ENCODE measurements around the gene CACNB1. TPM values are rescaled to one million over a fixed set of nuclear protein-coding genes. Genes with fewer than 3 reads are reported as not detected.

The CACNB1 gene
- total and polyA plus RNA-seq, 2 of the 13 experiments (the other 11 are each of a cell fraction or from before 2014, with no cell fraction given) = 0.75 to 1.5 TPM

- Histone ChIP-seq H3K79me2 (ENCODE audit: insufficient read depth, low read length) (peaks cover 23% of the 10 kb centered on the region), H3K9me3 (ENCODE audit: low read length) (no peaks in the 10 kb centered on the region), H3K27ac (ENCODE audit: extremely low read length, insufficient read depth, low read length) (peak within 1 kb of the TSS; percentile 97), H3K27me3 (ENCODE audit: control insufficient read depth in 1 of 2, insufficient read depth in 2 of 2, low read length in 2 of 2) (no peaks in the 10 kb centered on the region; a peak in 1 of 5 replicates), H4K20me1 (ENCODE audit: insufficient read depth, low read length) (peaks cover 23% of the 10 kb centered on the region), H2AFZ (ENCODE audit: low read length) (peak within 1 kb of the TSS; percentile 100), H3K4me2 (ENCODE audit: low read depth, low read length) (peak within 1 kb of the TSS; percentile 94), H3K4me1 (ENCODE audit: insufficient read depth, low read length) (peaks cover 53% of the 10 kb centered on the region), H3K36me3 (replicated peaks in 1 of 2; ENCODE audit: control insufficient read depth in 1 of 2, insufficient read depth in 2 of 2, low read length in 2 of 2) (peaks cover 26 to 35% of the 10 kb centered on the region in 2 experiments), H3K9ac (ENCODE audit: insufficient read depth, low read depth, low read length) (peak within 1 kb of the TSS; percentile 98), H3K4me3 (replicated peaks in 1 of 3; ENCODE audit: insufficient read depth in 1 of 3, low read depth in 2 of 3, low read length in 3 of 3) (peak within 1 kb of the TSS; percentile 65 to 92 (median 77))
- no TSS peak for BruUV-seq (replicated peaks)
- ATAC-seq (peak; percentile 63), FAIRE-seq (peak; percentile 43), DNase-seq (ENCODE audit: low spot score) (no peak)
- in situ Hi-C loops (cut with HindIII; ENCODE audit: extremely low pct_ligation_motif_present, low pct_unique_long_range_greater_than_20kb) (no loop called here), intact Hi-C loops (cut with micrococcal nuclease; ENCODE audit: unreplicated experiment) (no loop called here)
- CTCF ChIA-PET (ENCODE audit: low intra/inter-chr PET ratio, low total read pairs) = no interaction called here
- POLR2A ChIA-PET = interaction anchor here (0.6 to 1.6 kb wide), 39 partner anchors 9 to 704 kb away, joined by 3 to 28 read pairs (median 5); partner anchors contain the start of genes CDK12, CWC25, FBXL20 and LASP1
- WGBS (ENCODE audit: low lambda C conversion rate) = under 1% methylated on average over 42 of the region's 52 CpGs
- TF ChIP-seq TCF12 (IDR thresholded peaks at IDR 0.05) (no peak), TCF12 (CRISPR knock-in tag; IDR thresholded peaks at IDR 0.05) (no peak; the same call in 1 of the 2 replicates), HOXA5 (CRISPR knock-in tag; IDR thresholded peaks at IDR 0.05) (no peak; the same call in none of the 2 replicates), ATAD3A (CRISPR knock-in tag; IDR thresholded peaks at IDR 0.05) (peak; percentile 92), ZNF282 (IDR thresholded peaks at IDR 0.05; ENCODE audit: partially characterized antibody) (no peak), NFYB (CRISPR knock-in tag; IDR thresholded peaks at IDR 0.05) (0 out of 2 replicates have a peak, but pooled peaks have one; percentile 8), FOXK1 (CRISPR knock-in tag; IDR thresholded peaks at IDR 0.05; ENCODE audit: borderline replicate concordance, low read depth) (peak; percentile 57; the same call in 1 of the 2 replicates), ELF1 (CRISPR knock-in tag; IDR thresholded peaks at IDR 0.05) (peak; percentile 53; the same call in 1 of the 2 replicates), NR2F6 (IDR thresholded peaks at IDR 0.05) (0 out of 2 replicates have a peak, but pooled peaks have one; percentile 28), NR2F6 (CRISPR knock-in tag; IDR thresholded peaks at IDR 0.05) (no peak), KMT2A (CRISPR knock-in tag; IDR thresholded peaks at IDR 0.05) (peak; percentile 72), FIP1L1 (IDR thresholded peaks at IDR 0.05; ENCODE audit: borderline replicate concordance, insufficient read depth, low read depth, low read length) (no peak), SRSF1 (optimal IDR thresholded peaks at IDR 0.05; ENCODE audit: low read depth, low read length) (peak; percentile 77), ZNF878 (CRISPR knock-in tag; IDR thresholded peaks at IDR 0.05) (peak; percentile 68), XRCC5 (optimal IDR thresholded peaks at IDR 0.05; ENCODE audit: low read length) (no peak), NAIF1 (CRISPR knock-in tag; IDR thresholded peaks at IDR 0.05; ENCODE audit: borderline replicate concordance) (peak; percentile 35; the same call in 1 of the 2 replicates), SIX1 (CRISPR knock-in tag; IDR thresholded peaks at IDR 0.05; ENCODE audit: borderline replicate concordance) (0 out of 2 replicates have a peak, but pooled peaks have one; percentile 15), HDAC1 (CRISPR knock-in tag; IDR thresholded peaks at IDR 0.05) (0 out of 2 replicates have a peak, but pooled peaks have one; percentile 16), ZFAT (CRISPR knock-in tag; conservative IDR thresholded peaks at IDR 0.05) (no peak; the same call in 1 of the 2 replicates), ZNF678 (CRISPR knock-in tag; IDR thresholded peaks at IDR 0.05) (peak; percentile 90; the same call in 1 of the 2 replicates)
- TF ChIP-seq, protein P1, sequence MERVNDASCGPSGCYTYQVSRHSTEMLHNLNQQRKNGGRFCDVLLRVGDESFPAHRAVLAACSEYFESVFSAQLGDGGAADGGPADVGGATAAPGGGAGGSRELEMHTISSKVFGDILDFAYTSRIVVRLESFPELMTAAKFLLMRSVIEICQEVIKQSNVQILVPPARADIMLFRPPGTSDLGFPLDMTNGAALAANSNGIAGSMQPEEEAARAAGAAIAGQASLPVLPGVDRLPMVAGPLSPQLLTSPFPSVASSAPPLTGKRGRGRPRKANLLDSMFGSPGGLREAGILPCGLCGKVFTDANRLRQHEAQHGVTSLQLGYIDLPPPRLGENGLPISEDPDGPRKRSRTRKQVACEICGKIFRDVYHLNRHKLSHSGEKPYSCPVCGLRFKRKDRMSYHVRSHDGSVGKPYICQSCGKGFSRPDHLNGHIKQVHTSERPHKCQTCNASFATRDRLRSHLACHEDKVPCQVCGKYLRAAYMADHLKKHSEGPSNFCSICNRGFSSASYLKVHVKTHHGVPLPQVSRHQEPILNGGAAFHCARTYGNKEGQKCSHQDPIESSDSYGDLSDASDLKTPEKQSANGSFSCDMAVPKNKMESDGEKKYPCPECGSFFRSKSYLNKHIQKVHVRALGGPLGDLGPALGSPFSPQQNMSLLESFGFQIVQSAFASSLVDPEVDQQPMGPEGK (CRISPR knock-in tag; IDR thresholded peaks at IDR 0.05) = 0 out of 2 replicates have a peak, but pooled peaks have one; percentile 22
- TF ChIP-seq, protein P2, sequence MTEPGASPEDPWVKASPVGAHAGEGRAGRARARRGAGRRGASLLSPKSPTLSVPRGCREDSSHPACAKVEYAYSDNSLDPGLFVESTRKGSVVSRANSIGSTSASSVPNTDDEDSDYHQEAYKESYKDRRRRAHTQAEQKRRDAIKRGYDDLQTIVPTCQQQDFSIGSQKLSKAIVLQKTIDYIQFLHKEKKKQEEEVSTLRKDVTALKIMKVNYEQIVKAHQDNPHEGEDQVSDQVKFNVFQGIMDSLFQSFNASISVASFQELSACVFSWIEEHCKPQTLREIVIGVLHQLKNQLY (CRISPR knock-in tag; IDR thresholded peaks at IDR 0.05) = no peak
Observed at GRCh38 chr17:39200070-39200879, 2.8 kb upstream of the CACNB1 start, which contains the start of gene RPL19. Gene RPL19 (plus strand): TSS chr17:39200283. CDS start chr17:39200345, 62 bp downstream.
